Measurements from ENCODE around the gene ENPP5. TPM values are rescaled to one million over a fixed set of nuclear protein-coding genes. Genes with fewer than 3 reads are reported as not detected.

Gene ENPP5
- total RNA-seq, 2 donors from 2014 or later, result 9.0 to 12.9 TPM

DNA sequence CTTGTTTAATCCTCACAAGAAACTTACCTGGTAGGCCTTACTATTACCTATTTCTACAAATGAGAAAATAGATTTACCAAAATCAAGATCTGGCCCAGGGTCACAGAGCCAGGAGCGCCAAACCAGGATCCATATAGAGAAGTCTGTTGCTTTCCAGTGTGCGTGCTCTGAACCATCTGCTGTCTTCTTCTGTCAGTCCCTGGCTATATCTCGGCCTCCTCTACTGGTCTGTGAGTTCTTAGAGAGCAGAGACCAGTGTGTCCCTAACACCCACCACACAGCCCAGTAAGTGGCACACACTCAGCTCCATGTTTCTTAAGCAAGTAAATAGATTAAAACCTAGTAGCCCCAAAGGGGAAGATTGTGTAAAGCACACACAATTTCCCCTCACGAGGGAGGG, 18.9 kb upstream of the ENPP5 start:
- Mint-ChIP-seq H3K4me1 (peaks cover 2% of the 10 kb centered on the region), H3K4me3 (no peak overlapping the region), H3K36me3 (ENCODE audit: low read depth) (no peaks in the 10 kb centered on the region), H3K27me3 (ENCODE audit: insufficient read depth) (peaks cover 8% of the 10 kb centered on the region), H3K27ac (no peak overlapping the region), H3K9me3 (no peaks in the 10 kb centered on the region)
- Histone ChIP-seq H3K4me3 (ENCODE audit: low read length) (no peak overlapping the region), H3K36me3 (ENCODE audit: control insufficient read depth, insufficient read depth, low read length) (no peaks in the 10 kb centered on the region), H3K9me3 (ENCODE audit: control insufficient read depth, low read length) (no peaks in the 10 kb centered on the region), H3K27me3 (ENCODE audit: control insufficient read depth, insufficient read depth, low read length, poor library complexity, severe bottlenecking) (peaks cover 9% of the 10 kb centered on the region), H3K4me1 (ENCODE audit: control insufficient read depth, insufficient read depth, low read length) (no peaks in the 10 kb centered on the region), H3K27ac (ENCODE audit: low read depth, low read length) (no peak overlapping the region), H3K9ac (ENCODE audit: extremely low read depth, low read length, poor library complexity, severe bottlenecking) (no peak overlapping the region)
- DNase-seq, result no peak
- TF ChIP-seq CTCF (conservative IDR thresholded peaks at IDR 0.05), result no peak
- WGBS, 2 experiments (ENCODE audit: insufficient coverage in 1 of 2, insufficient read length in 1 of 2), result 90 to 96% methylated on average over 4 of the region's 4 CpGs

DNA sequence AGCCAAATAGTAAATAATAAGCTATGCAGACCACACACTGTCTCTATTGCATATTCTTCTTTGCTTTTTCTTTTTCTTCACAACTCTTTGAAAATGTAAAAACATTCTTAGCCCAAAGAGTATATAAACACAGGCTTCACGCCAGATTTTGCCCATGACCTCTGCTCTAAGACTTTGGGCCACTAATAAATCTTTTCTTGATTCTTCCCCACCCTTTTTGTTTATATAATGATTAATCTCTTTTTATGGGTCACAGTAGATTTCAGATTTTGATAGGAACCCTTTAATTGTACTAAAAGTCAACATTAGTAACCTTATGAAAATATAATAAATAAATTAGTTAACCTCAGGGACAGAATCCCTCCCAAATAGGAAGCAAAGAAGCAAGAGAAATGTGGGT, 15.8 kb upstream of the ENPP5 start:
- TF ChIP-seq CTCF (conservative IDR thresholded peaks at IDR 0.05), result no peak
- WGBS, 2 experiments (ENCODE audit: insufficient coverage in 1 of 2, insufficient read length in 1 of 2), result 91% methylated on average over 1 of the region's 1 CpG; no CpG with 5 or more reads in 1 of the 2 experiments
- no peak overlapping the region for H3K27ac Mint-ChIP-seq

DNA sequence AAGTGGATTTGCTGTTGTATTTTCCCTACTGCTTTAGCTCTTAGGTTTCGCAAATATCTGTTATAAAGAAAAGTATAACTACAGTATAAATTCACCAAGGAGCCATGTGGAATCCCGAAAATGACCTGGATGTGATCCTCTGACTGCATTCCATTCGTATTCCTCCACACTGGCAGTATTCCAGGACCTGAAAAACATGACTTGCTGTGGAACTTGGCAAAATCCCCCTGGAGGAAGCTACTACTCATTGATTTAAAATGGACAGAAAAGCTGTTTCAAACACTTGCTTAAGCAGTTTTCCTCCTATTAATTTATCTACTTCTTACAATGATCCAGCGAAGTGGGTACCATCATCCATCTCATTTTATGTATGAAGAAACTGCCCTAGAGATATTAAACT, 13.3 kb upstream of the ENPP5 start:
- 77 to 88% methylated on average over 2 to 4 of the region's 4 CpGs for WGBS, 2 experiments (ENCODE audit: insufficient coverage in 1 of 2, insufficient read length in 1 of 2)
- H3K27me3 Mint-ChIP-seq (ENCODE audit: insufficient read depth), result peaks cover 11% of the 10 kb centered on the region
- TF ChIP-seq CTCF (conservative IDR thresholded peaks at IDR 0.05), result peak; percentile 26
- H3K36me3 Mint-ChIP-seq (ENCODE audit: low read depth), result no peaks in the 10 kb centered on the region
- no peaks in the 10 kb centered on the region for H3K9me3 Mint-ChIP-seq
- no peaks in the 10 kb centered on the region for H3K4me1 Mint-ChIP-seq
- Histone ChIP-seq H3K4me3 (ENCODE audit: low read length) (no peak overlapping the region), H3K36me3 (ENCODE audit: control insufficient read depth, insufficient read depth, low read length) (no peaks in the 10 kb centered on the region), H3K27me3 (ENCODE audit: control insufficient read depth, insufficient read depth, low read length, poor library complexity, severe bottlenecking) (peaks cover 9% of the 10 kb centered on the region), H3K27ac (ENCODE audit: low read depth, low read length) (no peak overlapping the region), H3K4me1 (ENCODE audit: control insufficient read depth, insufficient read depth, low read length) (no peaks in the 10 kb centered on the region), H3K9me3 (ENCODE audit: control insufficient read depth, low read length) (no peaks in the 10 kb centered on the region), H3K9ac (ENCODE audit: extremely low read depth, low read length, poor library complexity, severe bottlenecking) (no peak overlapping the region)
- no peak overlapping the region for H3K4me3 Mint-ChIP-seq
- DNase-seq, result no peak
- H3K27ac Mint-ChIP-seq, result no peak overlapping the region

More for the DNA sequence above, 15.8 kb upstream of the ENPP5 start:
- Histone ChIP-seq H3K27ac (ENCODE audit: low read depth, low read length) (no peak overlapping the region), H3K9me3 (ENCODE audit: control insufficient read depth, low read length) (no peaks in the 10 kb centered on the region), H3K4me3 (ENCODE audit: low read length) (no peak overlapping the region), H3K4me1 (ENCODE audit: control insufficient read depth, insufficient read depth, low read length) (no peaks in the 10 kb centered on the region), H3K36me3 (ENCODE audit: control insufficient read depth, insufficient read depth, low read length) (no peaks in the 10 kb centered on the region), H3K27me3 (ENCODE audit: control insufficient read depth, insufficient read depth, low read length, poor library complexity, severe bottlenecking) (peaks cover 9% of the 10 kb centered on the region), H3K9ac (ENCODE audit: extremely low read depth, low read length, poor library complexity, severe bottlenecking) (no peak overlapping the region)
- Mint-ChIP-seq H3K36me3 (ENCODE audit: low read depth) (no peaks in the 10 kb centered on the region), H3K9me3 (no peaks in the 10 kb centered on the region), H3K27me3 (ENCODE audit: insufficient read depth) (peaks cover 10% of the 10 kb centered on the region), H3K4me1 (no peaks in the 10 kb centered on the region), H3K4me3 (no peak overlapping the region)
- no peak for DNase-seq
